ENCODE measurements around the gene TMBIM4.
"Not testable (repeated sequence)": the region's sequence is repeated elsewhere in the genome, so short reads cannot be mapped to it uniquely, and the experiment has no call there.

The TMBIM4 gene

DNA sequence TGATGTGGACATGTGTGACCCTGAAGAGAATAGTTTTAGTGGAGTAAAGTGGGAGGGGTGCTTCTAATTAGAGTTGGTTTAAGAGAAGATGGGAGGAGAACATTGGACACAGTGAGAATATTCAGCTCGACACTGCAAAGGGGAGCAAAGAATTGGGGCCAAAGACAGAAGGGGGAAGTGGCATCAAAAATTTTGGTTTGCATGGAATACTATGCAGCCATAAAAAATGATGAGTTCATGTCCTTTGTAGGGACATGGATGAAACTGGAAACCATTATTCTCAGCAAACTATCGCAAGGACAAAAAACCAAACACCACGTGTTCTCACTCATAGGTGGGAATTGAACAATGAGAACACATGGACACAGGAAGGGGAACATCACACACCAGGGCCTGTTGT, 15.0 kb upstream of the TMBIM4 start:
- DNase-seq (ENCODE audit: low read depth): not testable (repeated sequence)

DNA sequence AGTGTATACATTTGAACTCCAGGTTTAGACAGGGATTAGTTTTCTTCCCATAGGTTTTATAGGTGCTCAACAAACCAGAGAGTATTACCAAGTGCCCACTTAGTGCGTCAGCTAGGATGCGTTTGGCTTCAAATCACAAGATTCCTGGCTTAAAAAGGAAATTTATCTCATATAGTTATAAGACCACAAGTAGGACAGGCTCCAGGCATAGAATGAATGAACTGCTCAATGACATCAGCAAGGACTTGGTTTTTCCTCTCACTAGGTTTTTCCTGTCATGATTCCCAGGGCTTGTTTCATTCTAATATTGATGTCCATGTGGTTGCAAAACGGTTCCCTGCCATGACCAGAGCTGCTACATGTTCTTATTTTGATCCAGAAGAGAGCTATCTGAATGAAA, 13.2 kb upstream of the TMBIM4 start:
- no peak for DNase-seq (ENCODE audit: low read depth)

DNA sequence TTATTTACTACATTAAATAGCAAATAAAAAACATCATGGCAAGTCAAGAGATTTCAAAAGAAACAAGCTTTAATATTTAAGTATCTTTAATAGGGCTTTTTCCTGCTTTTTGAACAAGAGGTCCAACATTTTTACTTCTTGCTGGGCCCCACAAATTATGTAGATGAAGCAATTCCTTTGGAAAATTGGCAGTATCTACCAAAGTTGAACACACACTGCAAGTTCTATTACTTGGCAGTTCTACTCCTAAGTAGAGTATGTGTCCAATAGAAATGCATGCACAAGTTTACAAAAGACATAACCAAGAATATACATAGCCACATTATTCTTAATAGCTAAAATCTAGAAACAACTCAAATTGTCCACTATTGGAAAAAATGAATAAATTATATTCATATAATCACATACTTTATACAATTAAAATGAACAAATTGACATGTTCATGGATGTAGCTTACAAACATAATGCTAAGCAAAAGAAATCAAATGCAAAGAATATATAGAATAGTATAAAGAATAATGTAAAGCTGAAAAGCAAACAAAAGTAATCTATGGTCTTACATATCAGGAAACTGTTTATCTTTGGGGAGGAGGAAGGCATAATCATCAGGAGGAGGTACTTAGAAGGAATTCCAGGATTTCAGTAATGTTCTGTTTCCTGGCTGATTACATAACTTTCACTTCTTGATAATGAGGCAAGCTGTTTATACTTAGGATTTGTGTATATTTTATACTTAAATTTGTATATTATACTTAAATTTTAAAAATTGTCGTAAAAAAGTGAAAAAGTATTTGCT, 6.5 kb upstream of the TMBIM4 start:
- DNase-seq (ENCODE audit: low read depth): no peak

DNA sequence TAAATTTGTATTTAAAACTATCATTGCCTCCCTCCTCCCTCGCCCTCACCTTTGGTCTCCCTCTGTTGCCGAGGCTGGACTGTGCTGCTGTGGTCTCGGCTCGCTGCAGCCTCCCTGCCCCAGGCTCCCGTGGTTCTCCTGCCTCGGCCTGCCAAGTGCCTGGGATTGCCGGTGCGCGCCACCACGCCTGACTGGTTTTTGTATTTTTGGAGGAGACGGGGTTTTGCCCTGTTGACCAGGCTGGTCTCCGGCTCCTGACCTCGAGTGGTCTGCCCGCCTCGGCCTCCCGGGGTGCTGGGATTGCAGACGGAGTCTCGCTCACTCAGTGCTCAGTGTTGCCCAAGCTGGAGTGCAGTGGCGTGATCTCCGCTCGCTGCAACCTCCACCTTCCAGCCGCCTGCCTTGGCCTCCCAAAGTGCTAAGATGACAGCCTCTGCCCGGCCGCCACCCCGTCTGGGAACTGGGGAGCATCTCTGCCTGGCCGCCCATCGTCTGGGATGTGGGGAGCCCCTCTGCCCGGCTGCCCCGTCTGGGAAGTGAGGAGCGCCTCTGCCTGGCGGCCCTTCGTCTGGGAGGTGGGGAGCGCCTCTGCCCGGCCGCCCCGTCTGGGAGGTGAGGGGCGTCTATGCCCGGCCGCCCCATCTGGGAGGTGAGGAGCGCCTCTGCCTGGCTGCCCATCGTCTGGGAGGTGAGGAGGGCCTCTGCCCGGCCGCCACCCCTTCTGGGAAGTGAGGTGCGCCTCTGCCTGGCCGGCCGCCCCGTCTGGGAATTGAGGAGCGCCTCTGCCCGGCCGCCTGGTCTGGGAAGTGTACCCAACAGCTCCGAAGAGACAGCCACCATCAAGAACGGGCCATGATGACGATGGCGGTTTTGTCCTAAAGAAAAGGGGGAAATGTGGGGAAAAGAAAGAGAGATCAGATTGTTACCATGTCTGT, 4.9 kb upstream of the TMBIM4 start:
- not testable (repeated sequence) for DNase-seq (ENCODE audit: low read depth)

DNA sequence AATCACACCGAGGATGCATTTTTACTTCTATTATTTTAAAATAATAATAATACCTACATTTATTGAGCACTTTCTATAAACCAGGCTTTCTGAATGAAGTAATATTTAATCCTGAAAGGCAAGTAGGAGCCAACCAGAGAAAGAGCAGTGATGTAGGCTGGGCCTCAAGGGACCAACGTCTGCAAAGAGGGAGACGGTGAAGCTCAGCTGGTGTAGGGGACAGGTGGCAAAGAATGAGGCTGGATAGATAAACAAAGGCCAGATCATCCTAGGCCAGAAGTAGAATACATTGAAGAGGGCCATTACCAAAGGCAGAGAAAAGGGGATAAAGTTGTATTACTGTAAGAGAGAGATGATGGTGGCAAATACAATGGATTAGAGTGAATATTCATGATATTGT, 810 bp upstream of the TMBIM4 start:
- DNase-seq (ENCODE audit: low read depth): no peak

DNA sequence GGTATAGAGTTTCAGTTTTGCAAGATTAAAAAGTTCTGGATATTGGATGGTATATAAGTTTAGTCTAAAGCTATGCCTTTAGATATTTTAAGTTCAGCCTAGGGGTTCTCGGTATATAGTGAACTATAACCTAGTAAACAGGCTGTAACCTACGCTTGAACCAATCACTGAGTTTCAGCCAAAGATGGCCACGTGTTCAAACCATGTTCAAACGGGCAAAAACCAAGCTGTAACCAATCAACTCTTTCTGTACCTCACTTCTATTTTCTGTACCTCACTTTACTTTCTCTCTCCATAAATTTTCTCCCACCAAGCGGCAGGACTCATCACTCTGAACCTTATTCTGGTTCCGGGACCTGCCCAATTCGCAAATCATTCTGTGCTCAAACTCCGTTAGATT, 1.4 kb downstream of the TMBIM4 start:
- DNase-seq (ENCODE audit: low read depth): no peak

DNA sequence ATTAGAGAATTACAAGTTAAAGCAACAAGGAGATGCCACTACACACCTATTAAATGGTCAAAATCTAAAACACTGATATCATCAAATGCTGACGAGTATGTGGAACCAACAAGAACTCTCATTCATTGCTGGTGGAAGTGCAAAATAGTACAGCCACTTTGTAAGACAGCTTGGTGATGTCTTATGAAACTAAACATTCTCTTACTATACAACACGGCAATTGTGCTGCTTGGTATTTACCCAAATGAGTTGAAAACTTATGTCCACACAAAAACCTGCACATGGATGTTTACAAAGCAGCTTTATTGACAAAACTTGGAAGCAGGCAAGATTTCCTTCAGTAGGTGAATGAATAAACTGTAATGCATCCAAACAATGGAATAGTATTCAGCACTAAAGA, 3.2 kb downstream of the TMBIM4 start:
- DNase-seq (ENCODE audit: low read depth): no peak

DNA sequence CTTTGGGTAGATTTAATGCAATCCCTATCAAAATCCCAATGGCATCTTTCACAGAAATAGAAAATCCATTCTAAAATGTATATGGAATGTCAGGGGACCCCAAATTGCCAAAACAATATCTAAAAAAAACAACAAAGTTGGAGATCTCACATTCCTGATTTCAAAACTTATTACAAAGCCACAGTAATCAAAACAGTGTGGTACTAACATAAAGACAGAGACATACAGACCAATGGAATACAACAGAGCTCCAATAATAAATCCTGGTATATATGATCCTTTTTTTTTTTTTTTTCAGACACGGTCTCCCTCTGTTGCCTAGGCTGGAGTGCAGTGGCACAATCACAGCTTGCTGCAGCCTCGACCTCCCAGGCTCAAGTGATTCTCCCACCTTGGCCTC, 4.7 kb downstream of the TMBIM4 start:
- DNase-seq (ENCODE audit: low read depth): no peak

DNA sequence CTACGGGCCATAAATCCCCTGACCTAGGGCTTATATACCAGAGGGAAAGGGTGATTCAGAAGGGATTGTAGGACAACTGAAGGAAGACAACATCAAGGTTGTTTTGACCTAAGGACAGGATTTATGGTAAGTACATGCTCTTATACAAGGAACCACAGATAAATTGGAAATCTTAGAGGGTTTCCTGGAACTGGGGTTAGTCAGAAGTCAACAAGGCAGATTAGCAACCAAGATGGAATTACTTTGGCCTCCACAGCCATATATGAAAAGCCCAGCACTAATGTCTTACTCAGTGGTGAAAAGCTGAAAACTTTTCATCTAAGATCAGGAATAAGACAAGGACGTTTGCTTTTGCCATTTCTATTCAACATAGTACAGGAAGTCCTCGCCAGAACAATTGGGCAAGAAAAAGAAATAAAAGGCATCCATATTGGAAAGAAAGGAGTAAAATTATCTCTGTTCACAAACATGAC, 5.4 kb downstream of the TMBIM4 start:
- no peak for DNase-seq (ENCODE audit: low read depth)

DNA sequence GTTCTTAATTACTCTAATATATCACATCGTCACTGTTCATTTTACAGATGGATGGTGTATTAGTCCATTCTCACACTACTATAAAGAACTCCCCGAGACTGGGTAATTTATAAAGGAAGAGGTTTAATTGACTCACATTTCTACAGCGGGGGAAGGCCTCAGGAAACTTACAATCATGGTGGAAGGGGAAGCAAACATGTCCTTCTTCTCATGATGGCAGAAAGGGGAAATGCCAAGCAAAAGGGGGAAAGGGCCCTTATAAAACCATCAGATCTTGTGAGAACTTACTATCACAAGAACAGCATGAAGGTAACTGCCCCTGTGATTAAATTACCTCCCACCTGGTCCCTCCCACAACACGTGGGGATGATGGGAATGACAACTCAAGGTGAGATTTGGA, 6.5 kb downstream of the TMBIM4 start:
- no peak for DNase-seq (ENCODE audit: low read depth)

DNA sequence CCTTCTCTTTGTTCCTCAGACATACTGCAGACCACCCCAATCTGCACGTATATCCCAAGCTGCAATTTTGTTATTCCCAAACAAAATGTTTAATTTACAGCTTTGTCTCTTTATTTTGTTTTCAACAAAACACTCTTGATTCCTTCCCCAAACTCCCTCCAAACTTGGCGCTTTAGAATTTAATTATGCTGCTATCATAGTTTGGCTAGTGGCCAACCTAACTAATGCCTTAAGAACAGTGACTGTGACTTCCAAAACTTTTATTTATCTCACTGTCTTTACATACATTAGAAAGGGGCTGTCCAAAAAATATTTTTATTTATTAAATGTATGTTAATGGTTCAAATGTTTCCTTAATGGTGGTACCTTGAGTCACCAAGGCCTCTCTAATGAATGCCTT, 7.1 kb downstream of the TMBIM4 start:
- no peak for DNase-seq (ENCODE audit: low read depth)

DNA sequence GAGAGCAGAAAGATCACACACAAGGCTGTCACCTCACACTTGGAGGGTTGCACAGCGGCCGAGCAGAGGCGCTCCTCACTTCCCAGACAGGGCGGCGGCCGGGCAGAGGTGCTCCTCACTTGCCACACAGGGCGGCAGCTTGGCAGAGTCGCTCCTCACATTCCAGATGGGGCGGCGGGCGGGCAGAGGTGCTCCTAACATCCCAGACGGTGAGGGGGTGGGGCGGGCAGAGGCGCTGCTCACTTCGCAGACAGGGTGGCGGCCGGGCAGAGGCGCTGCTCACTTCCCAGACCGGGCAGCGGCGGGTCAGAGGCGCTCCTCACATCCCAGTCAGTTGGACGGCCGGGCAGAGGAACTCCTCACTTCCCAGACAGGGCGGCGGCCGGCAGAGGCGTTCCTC, 9.1 kb downstream of the TMBIM4 start:
- DNase-seq (ENCODE audit: low read depth): no peak

DNA sequence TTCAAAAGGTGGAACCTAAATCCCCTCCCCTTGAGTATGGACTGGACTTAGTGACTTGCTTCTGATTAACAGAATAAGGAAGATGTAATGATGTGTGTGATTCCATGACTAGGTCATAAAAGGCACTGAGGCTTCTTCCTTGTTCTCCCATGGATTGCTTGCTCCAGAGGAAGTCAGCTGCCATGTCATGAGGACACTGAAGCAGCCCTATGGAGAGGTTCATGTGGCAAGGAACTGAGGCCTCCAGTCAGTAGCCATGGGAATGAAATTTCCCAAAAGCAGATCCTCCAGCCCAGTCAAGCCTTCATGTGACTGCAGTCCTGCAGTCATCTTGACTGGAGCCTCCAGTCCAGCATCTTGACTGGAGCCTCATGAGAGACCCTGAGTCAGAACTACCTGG, 10.7 kb downstream of the TMBIM4 start:
- no peak for DNase-seq (ENCODE audit: low read depth)

DNA sequence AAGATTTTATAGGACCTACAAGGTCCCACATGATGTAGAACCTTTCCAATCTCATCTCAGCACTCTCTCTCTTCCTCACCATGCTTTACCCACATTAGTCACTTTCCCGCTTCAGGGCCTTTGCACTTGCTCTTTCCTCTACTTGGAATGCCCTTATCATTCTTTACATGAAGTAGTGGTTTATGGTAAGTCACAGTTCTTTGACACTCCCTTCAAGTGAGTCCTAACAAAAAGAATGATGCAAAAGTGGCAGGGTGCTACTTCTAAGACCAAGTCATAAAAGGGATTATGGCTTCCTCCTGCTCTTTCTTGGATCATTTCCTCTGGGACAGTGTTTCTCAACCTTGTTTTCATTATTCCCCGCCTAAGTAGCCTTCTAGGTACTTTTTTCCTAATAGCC, 13.1 kb downstream of the TMBIM4 start:
- no peak for DNase-seq (ENCODE audit: low read depth)

DNA sequence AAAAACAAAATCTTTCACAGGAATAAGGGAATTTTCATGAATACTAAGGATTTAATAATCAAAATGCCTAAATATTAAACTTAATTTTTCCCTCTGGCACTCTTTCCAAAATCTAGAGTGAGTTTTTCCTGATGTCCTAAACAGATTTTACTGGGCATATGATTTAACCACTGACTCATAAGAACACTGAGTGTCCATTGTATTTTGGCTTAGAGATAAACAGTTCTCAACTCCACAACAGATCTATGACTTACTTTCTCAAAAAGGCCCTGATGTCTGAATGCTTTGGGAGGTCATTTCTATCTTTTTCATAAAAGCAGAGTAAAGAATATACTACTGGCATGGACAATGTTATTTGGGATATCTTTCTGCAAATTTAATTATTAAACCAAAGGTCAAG, 15.0 kb downstream of the TMBIM4 start:
- DNase-seq (ENCODE audit: low read depth): no peak

DNA sequence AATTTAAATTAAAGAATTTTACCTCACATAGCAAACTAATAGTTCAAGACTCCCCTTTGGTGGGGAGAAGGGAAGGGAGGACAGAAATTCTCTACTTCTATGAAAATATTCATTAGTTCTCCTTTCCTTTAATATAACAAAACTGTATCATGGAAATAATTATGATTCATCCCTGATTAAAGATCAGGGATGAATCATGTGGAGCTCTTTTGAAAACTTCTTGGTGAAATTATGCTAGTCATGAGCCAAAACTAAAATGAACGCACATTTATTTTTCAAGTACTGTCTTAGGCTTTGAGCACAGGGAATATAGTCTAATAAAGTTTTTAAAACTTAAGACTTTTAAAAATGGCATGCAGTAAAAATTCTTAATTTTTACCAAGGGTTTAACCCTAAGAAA, 17.1 kb downstream of the TMBIM4 start:
- DNase-seq (ENCODE audit: low read depth): no peak

DNA sequence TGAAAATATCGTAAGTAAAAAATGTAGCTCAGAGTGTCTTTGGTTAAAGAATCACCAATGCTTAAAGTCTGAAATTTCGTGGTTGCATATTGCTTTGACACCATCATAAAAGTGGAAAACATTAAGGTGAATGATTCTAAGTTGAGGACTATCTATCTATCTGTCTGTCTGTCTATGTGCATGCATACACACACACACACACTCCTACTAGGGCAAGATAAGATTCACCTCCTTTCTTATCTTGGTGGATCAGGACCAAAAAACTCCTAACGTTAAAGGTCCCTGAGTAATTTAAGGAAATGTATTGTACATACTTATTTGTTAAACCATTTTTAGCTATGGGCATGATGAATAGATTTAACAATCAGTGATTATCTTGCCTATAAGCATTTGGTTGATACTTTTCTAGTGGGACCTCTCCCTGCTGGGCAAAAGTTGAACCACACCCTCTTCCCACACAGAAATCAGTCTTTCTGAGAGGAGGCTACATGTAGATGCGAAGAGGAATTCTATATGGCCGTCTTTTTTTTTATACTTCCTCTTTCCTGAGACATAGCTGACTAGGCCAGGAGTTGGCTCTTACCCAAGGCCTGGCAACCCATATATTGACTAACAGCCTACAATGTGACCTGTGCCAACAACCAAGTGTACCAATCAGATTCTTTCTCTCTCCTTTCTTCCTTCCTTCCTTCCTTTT, 19.9 kb downstream of the TMBIM4 start:
- DNase-seq (ENCODE audit: low read depth): no peak

DNA sequence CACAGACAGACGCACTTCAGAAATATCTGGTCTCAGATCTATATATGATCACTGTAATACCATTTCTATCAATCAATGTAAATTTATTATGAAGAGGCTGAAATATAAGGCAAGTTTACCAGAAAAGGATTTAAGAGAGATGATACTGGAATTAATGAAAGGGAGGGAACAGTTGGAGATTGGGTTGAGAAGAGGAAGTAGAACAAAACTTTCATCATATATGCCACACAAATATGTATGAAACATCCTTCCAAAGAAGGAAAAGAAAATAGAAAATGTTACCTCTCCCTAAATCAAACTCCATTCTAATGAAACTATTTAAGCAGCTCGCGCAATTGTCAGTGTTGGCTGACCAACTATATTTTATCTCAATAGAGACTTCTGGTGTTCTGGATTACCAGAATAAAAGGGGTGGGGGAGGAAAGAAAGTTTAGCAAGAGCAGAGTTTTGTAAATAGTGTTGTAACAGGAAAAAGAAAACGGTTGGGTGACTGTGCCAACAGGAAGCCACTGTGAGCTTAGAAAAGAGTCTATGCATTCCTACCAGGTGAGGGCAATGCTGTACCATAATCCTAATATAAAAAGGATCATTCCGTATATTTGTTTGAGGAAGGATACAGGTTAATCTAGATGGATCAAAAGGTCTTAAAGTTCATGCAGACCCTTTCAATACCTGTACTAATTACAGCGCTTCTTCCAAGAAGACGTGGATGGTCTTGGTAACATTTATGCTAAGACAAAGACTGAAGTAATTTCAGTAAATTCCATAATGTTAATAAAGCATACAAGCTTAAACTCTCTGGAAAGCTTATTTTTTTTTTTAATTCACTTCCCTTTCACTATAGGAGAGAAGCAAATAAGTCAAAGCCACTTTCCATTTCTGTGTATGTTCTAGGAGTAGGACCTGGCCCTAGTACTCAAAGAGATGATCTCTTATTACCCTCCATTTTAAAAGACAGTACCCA, 24.7 kb downstream of the TMBIM4 start:
- no peak for DNase-seq (ENCODE audit: low read depth)

DNA sequence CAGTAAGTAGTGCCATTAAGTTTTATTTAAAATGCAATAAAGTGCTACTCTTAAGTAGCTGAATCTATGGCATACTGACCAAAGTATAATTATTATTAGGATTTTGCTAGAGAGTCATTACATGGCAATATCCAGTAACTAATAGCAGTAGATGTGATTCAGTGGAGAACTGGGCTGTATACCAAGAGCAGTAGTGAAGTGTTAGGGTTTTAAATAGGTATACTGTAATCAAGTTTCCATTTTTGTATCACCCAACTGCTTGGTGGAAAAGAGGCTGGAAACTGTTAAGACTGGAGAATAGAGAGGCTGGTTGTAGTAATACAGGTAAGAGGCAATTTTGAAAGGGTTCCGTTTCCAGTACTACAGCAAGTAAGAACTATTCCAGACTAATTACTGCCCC, 25.9 kb downstream of the TMBIM4 start:
- no peak for DNase-seq (ENCODE audit: low read depth)

DNA sequence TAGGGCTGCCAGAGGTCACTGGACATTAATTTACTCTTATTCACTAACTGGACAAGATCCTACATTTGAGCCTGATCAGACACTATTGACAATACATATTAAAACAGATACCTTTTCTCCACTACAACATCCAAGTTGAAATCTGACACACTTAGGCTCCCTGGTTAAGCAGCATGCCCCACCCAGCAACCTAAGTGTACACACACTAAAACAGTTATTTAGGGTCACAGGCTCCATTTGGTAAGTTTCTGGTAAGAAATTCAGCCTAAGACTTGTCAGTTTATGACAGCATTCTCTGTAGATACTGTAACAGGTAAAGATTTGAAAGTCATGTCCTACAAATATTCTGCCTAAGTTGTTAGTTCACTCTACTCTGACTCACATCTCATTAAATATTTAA, 27.0 kb downstream of the TMBIM4 start:
- no peak for DNase-seq (ENCODE audit: low read depth)

DNA sequence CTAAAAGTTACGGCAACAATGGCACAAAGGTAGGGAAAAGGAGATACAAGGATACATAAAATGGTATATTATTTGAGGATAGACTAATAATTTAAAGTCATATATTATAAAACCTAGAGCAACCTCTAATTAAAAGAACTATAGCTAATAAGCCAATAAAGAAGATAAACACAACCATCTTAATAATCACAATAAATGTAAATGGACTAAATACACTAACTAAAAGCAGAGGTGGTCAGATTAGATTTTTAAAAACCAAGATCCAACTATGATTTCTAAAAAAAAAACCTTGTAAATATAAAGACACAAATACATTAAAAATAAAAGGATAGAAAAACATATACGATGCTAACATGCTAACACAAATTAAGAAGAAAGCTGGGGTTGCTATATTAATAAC, 28.5 kb downstream of the TMBIM4 start:
- no peak for DNase-seq (ENCODE audit: low read depth)
